Measurements from ENCODE around the gene QRFPR. TPM values are rescaled to one million over a fixed set of nuclear protein-coding genes. Genes with fewer than 3 reads are reported as not detected.

Gene QRFPR
- total and polyA plus RNA-seq, 7 donors, result 0.06 to 0.45 (median 0.14) TPM; not detected in 3

GRCh38 chr4:121283319-121283718, 97.5 kb downstream of the QRFPR start:
- no peak overlapping the region for H3K4me3 ChIP-seq
- no peak overlapping the region for H3K27ac ChIP-seq
- no peaks in the 10 kb centered on the region for H3K36me3 ChIP-seq (ENCODE audit: insufficient read depth in 1 of 2, low read depth in 1 of 2)
- ATAC-seq (no peak), DNase-seq (no peak)
- WGBS, 3 donors, result 84 to 93% (median 88%) methylated on average over 1 of the region's 1 CpG
- TF ChIP-seq CTCF (IDR thresholded peaks at IDR 0.05), result no peak
- H3K4me1 ChIP-seq, result no peaks in the 10 kb centered on the region
- intact Hi-C loops (cut with DNase I), result no loop called here
- peaks cover 0 to 3% (median 0%) of the 10 kb centered on the region in 3 donors for H3K27me3 ChIP-seq (ENCODE audit: insufficient read depth in 3 of 3, low read length in 2 of 3)
- no peaks in the 10 kb centered on the region for H3K9me3 ChIP-seq

- WGBS, 3 donors, result 48 to 68% (median 54%) methylated on average over 1 of the region's 1 CpG
- Histone ChIP-seq H3K9me3 (no peaks in the 10 kb centered on the region), H3K27ac (no peak overlapping the region), H3K4me3 (no peak overlapping the region), H3K36me3 (ENCODE audit: insufficient read depth in 1 of 2, low read depth in 1 of 2) (no peaks in the 10 kb centered on the region), H3K27me3 (ENCODE audit: insufficient read depth in 3 of 3, low read length in 2 of 3) (peaks cover 0 to 3% (median 0%) of the 10 kb centered on the region in 3 donors), H3K4me1 (no peaks in the 10 kb centered on the region)
- no peak for ATAC-seq
- DNase-seq, result no peak
- TF ChIP-seq CTCF (IDR thresholded peaks at IDR 0.05), result no peak
- intact Hi-C loops (cut with DNase I), result no loop called here
These were observed 100.4 kb downstream of the QRFPR start for GRCh38 chr4:121280425-121280824.

GRCh38 chr4:121278811-121279368, 101.9 kb downstream of the QRFPR start:
- TF ChIP-seq CTCF (IDR thresholded peaks at IDR 0.05), result no peak
- Histone ChIP-seq H3K9me3 (no peaks in the 10 kb centered on the region), H3K27me3 (ENCODE audit: insufficient read depth in 3 of 3, low read length in 2 of 3) (peaks cover 0 to 3% (median 0%) of the 10 kb centered on the region in 3 donors), H3K4me1 (no peaks in the 10 kb centered on the region), H3K27ac (no peak overlapping the region), H3K4me3 (no peak overlapping the region), H3K36me3 (ENCODE audit: insufficient read depth in 1 of 2, low read depth in 1 of 2) (no peaks in the 10 kb centered on the region)
- ATAC-seq (no peak), DNase-seq (no peak)
- 79 to 90% (median 84%) methylated on average over 4 of the region's 4 CpGs for WGBS, 3 donors
- intact Hi-C loops (cut with DNase I), result no loop called here

Other genes starting within 250 kb of the QRFPR start
- gene TNIP3, start 216.7 kb downstream of the QRFPR start, total RNA-seq, result not detected
- gene TNIP3, start 216.7 kb downstream of the QRFPR start, polyA plus RNA-seq, result not detected

Measured in psoas muscle (tissue), 8 donors.